ENCODE measurements around the gene SAT2.

- no peak for TF ChIP-seq CTCF (conservative IDR thresholded peaks at IDR 0.05; ENCODE audit: low read depth in 2 of 2)
- TF ChIP-seq STAT1 (IDR thresholded peaks at IDR 0.05; ENCODE audit: unreplicated experiment) = no peak
- no peak for TF ChIP-seq CREB1 (CRISPR knock-in tag; IDR thresholded peaks at IDR 0.05; ENCODE audit: low read depth)
- TF ChIP-seq EZH2phosphoT487 (IDR thresholded peaks at IDR 0.05; ENCODE audit: unreplicated experiment) = no peak
- TF ChIP-seq JUNB (IDR thresholded peaks at IDR 0.05; ENCODE audit: unreplicated experiment) = no peak
- TF ChIP-seq REST (IDR thresholded peaks at IDR 0.05; ENCODE audit: unreplicated experiment) = no peak
- TF ChIP-seq EZH2 (IDR thresholded peaks at IDR 0.05; ENCODE audit: low read depth, unreplicated experiment) = no peak
- no peak for TF ChIP-seq POLR2AphosphoS5 (IDR thresholded peaks at IDR 0.05; ENCODE audit: low read depth)
- TF ChIP-seq ZNF114 (CRISPR knock-in tag; IDR thresholded peaks at IDR 0.05) = no peak
Measured at GRCh38 chr17:7647018-7647417, 19.4 kb upstream of the SAT2 start.

Measured in GM23338 (cell line).